HG02852 (cell line): Measurements from ENCODE around the gene TOX3.

Experiments used
- ATAC-seq: cut with Tn5 transposase; IDR thresholded peaks from one replicate; pipeline ENCODE4 v1.9.1; 2021; ENCODE audit warnings: mild to moderate bottlenecking, moderate library complexity; ENCODE audit not compliant: unreplicated experiment

Gene TOX3

GRCh38 chr16:52496051-52496876, 50.7 kb downstream of the TOX3 start:
- no peak for ATAC-seq

GRCh38 chr16:52494621-52495020, 52.3 kb downstream of the TOX3 start:
- ATAC-seq: no peak

- no peak for ATAC-seq
Observed at GRCh38 chr16:52494145-52494544, 52.8 kb downstream of the TOX3 start.

- peak; percentile 93 for ATAC-seq
Observed at GRCh38 chr16:52492789-52493357, 54.1 kb downstream of the TOX3 start.

GRCh38 chr16:52491216-52491615, 55.7 kb downstream of the TOX3 start:
- no peak for ATAC-seq

- ATAC-seq: no peak
Observed at GRCh38 chr16:52489894-52490293, 57.0 kb downstream of the TOX3 start.

GRCh38 chr16:52488837-52489289, 58.1 kb downstream of the TOX3 start:
- no peak for ATAC-seq

- ATAC-seq: no peak
Observed at GRCh38 chr16:52487849-52488457, 59.0 kb downstream of the TOX3 start.

- ATAC-seq: no peak
Observed at GRCh38 chr16:52480237-52480636, 66.7 kb downstream of the TOX3 start.

- no peak for ATAC-seq
Observed at GRCh38 chr16:52476111-52476510, 70.8 kb downstream of the TOX3 start.

- ATAC-seq: no peak
Observed at GRCh38 chr16:52474679-52475078, 72.3 kb downstream of the TOX3 start.

- no peak for ATAC-seq
Observed at GRCh38 chr16:52473096-52473495, 73.8 kb downstream of the TOX3 start.

- no peak for ATAC-seq
Observed at GRCh38 chr16:52471650-52472370, 75.1 kb downstream of the TOX3 start.

GRCh38 chr16:52470585-52470984, 76.4 kb downstream of the TOX3 start:
- ATAC-seq: no peak

- no peak for ATAC-seq
Observed at GRCh38 chr16:52469775-52470174, 77.2 kb downstream of the TOX3 start.

- ATAC-seq: no peak
Observed at GRCh38 chr16:52469091-52469490, 77.9 kb downstream of the TOX3 start.

GRCh38 chr16:52467753-52468152, 79.2 kb downstream of the TOX3 start:
- ATAC-seq: no peak

GRCh38 chr16:52466994-52467393, 79.9 kb downstream of the TOX3 start:
- no peak for ATAC-seq

GRCh38 chr16:52465711-52466267, 81.2 kb downstream of the TOX3 start:
- ATAC-seq: no peak

GRCh38 chr16:52463904-52464303, 83.0 kb downstream of the TOX3 start:
- ATAC-seq: no peak

GRCh38 chr16:52462816-52463215, 84.1 kb downstream of the TOX3 start:
- no peak for ATAC-seq
